CD14-positive monocyte (primary cell): ENCODE data around the gene KIAA1614. TPM values are rescaled to one million over a fixed set of nuclear protein-coding genes. Genes with fewer than 3 reads are reported as not detected.
A peak's percentile ranks its signal among the peaks of the same experiment; 100 is the strongest.

ENCODE experiments used
- DNase-seq, 3 donors: peaks; one replicate each; pipeline ENCODE4 v3.0.0-alpha.2; 2011 to 2022
- H2AFZ ChIP-seq: 2 replicates; pipeline ENCODE4 v1.6.0; 2012; ENCODE audit warnings: mild to moderate bottlenecking, low read depth, low read length, inconsistent platforms; ENCODE audit not compliant: insufficient read depth, poor library complexity, severe bottlenecking
- H3K27ac ChIP-seq, 2 donors: 1 replicate in 1 of 2; 2 replicates in 1 of 2; pipeline ENCODE4 v1.5.1; 2012 to 2013; ENCODE audit warnings: low read length in 2 of 2, control low read depth in 1 of 2, inconsistent platforms in 1 of 2, low read depth in 1 of 2, mild to moderate bottlenecking in 1 of 2
- H3K27me3 ChIP-seq, 2 donors: one replicate each; pipeline versions ENCODE4 v1.6.0 to v1.6.1; 2011 to 2013; ENCODE audit warnings: low read length in 2 of 2; ENCODE audit not compliant: control insufficient read depth in 2 of 2, insufficient read depth in 2 of 2
- H3K36me3 ChIP-seq, 2 donors: replicated peaks in 1 of 2; 1 replicate in 1 of 2; 2 replicates in 1 of 2; pipeline versions ENCODE4 v1.5.1 to v1.6.1; 2012 to 2013; ENCODE audit warnings: low read length in 2 of 2, control low read depth in 1 of 2, inconsistent platforms in 1 of 2, mild to moderate bottlenecking in 1 of 2; ENCODE audit not compliant: insufficient read depth in 2 of 2, control insufficient read depth in 1 of 2
- H3K4me1 ChIP-seq, 2 donors: 1 replicate in 1 of 2; 2 replicates in 1 of 2; pipeline versions ENCODE4 v1.5.1 to v1.6.1; 2012 to 2013; ENCODE audit warnings: low read length in 2 of 2, control low read depth in 1 of 2, inconsistent platforms in 1 of 2, mild to moderate bottlenecking in 1 of 2, moderate library complexity in 1 of 2; ENCODE audit not compliant: insufficient read depth in 2 of 2, control insufficient read depth in 1 of 2
- H3K4me2 ChIP-seq: replicated peaks from 2 replicates; pipeline ENCODE3; 2012; ENCODE audit warnings: low read length, moderate library complexity, mild to moderate bottlenecking; ENCODE audit not compliant: poor library complexity, severe bottlenecking; ENCODE audit errors: extremely low read depth
- H3K4me3 ChIP-seq, 3 experiments: fragments of 200-600 bp in 1 of 3; sonication (generic) in 1 of 3; replicated peaks in 1 of 3; 1 replicate in 2 of 3; 2 replicates in 1 of 3; pipeline ENCODE4 v1.5.1; 2011 to 2013; ENCODE audit warnings: low read length in 3 of 3, mild to moderate bottlenecking in 3 of 3, control low read depth in 2 of 3, low read depth in 2 of 3, inconsistent platforms in 1 of 3, moderate library complexity in 1 of 3
- H3K79me2 ChIP-seq: 2 replicates; pipeline ENCODE4 v1.6.0; 2012; ENCODE audit warnings: mild to moderate bottlenecking, control low read depth, inconsistent platforms, low read length, moderate library complexity; ENCODE audit not compliant: insufficient read depth
- H3K9ac ChIP-seq: 2 replicates; pipeline ENCODE4 v1.6.0; 2017; ENCODE audit warnings: low read length, mild to moderate bottlenecking; ENCODE audit not compliant: insufficient read depth, poor library complexity, severe bottlenecking
- H3K9me3 ChIP-seq, 2 donors: replicated peaks in 1 of 2; 1 replicate in 1 of 2; 2 replicates in 1 of 2; pipeline versions ENCODE4 v1.5.1 to v1.6.1; 2012 to 2013; ENCODE audit warnings: low read length in 2 of 2, control low read depth in 1 of 2; ENCODE audit not compliant: control insufficient read depth in 1 of 2, insufficient read depth in 1 of 2
- H4K20me1 ChIP-seq: 2 replicates; pipeline ENCODE4 v1.6.0; 2012; ENCODE audit warnings: mild to moderate bottlenecking, low read length, control low read depth, moderate library complexity; ENCODE audit not compliant: insufficient read depth
- H3K27ac Mint-ChIP-seq, 7 donors: one replicate each; pipeline ENCODE4 v1.8.0; 2020; ENCODE audit warnings: mild to moderate bottlenecking in 7 of 7, mixed read lengths in 7 of 7, moderate library complexity in 6 of 7, inconsistent platforms in 2 of 7
- H3K27me3 Mint-ChIP-seq, 3 donors: one replicate each; pipeline ENCODE4 v1.8.0; 2021 to 2022; ENCODE audit warnings: low read depth in 3 of 3, mild to moderate bottlenecking in 3 of 3, mixed read lengths in 3 of 3, moderate library complexity in 3 of 3, inconsistent platforms in 1 of 3
- H3K36me3 Mint-ChIP-seq, 2 donors: one replicate each; pipeline ENCODE4 v1.8.0; 2020; ENCODE audit warnings: mixed read lengths in 2 of 2, inconsistent platforms in 1 of 2, mild to moderate bottlenecking in 1 of 2
- H3K4me1 Mint-ChIP-seq: one replicate; pipeline ENCODE4 v1.8.0; 2020; ENCODE audit warnings: mild to moderate bottlenecking, mixed read lengths
- H3K4me3 Mint-ChIP-seq, 2 donors: one replicate each; pipeline ENCODE4 v1.8.0; 2020; ENCODE audit warnings: mild to moderate bottlenecking in 2 of 2, mixed read lengths in 2 of 2, moderate library complexity in 1 of 2
- H3K9me3 Mint-ChIP-seq, 7 donors: one replicate each; pipeline ENCODE4 v1.8.0; 2020 to 2022; ENCODE audit warnings: mixed read lengths in 7 of 7, mild to moderate bottlenecking in 6 of 7, moderate library complexity in 6 of 7, inconsistent platforms in 2 of 7
- WGBS: methylation state at CpG from one replicate; pipeline ENCODE4 v1.1.5; 2013; ENCODE audit warnings: missing lambda C conversion rate; ENCODE audit not compliant: insufficient coverage; 5-methylcytosine and 5-hydroxymethylcytosine counted together
- intact Hi-C, 2 donors: fragments of 100-400 bp; cut with micrococcal nuclease; formaldehyde crosslinking; loops; one replicate each; pipeline versions ENCODE4 v1.15.0 to v1.15.1; 2023
- polyA plus RNA-seq, 3 donors: library from polyadenylated mRNA; depleted of rRNA in 1 of 3; unstranded in 2 of 3; stranded (reverse) in 1 of 3; fragments of 300-500 nt in 2 of 3; fragments of >200 nt in 1 of 3; fragmentation: Illumina TruSeq in 2 of 3; gene quantifications; 1 replicate in 2 of 3; 2 replicates in 1 of 3; pipeline ENCODE4 v1.2.3, GENCODE V29; 2012 to 2021
- TF ChIP-seq, protein P1 (sequence below): fragments of 200-600 bp; IDR thresholded peaks from one replicate; pipeline ENCODE4 v1.8.0; 2022; ENCODE audit warnings: antibody characterized with exemption, mild to moderate bottlenecking

The KIAA1614 gene
- polyA plus RNA-seq, 3 donors, result 0.08 TPM; not detected in 2

GRCh38 chr1:180912211-180912800, 391 bp upstream of the KIAA1614 start:
- H3K36me3 ChIP-seq, result no peaks in the 10 kb centered on the region
- H3K9me3 ChIP-seq, result peaks cover 0 to 4% of the 10 kb centered on the region in 2 donors
- DNase-seq, result no peak
- Mint-ChIP-seq H3K4me1 (peaks cover 12% of the 10 kb centered on the region), H3K9me3 (peaks cover 0 to 4% (median 2%) of the 10 kb centered on the region in 7 donors), H3K27me3 (peaks cover 40 to 68% (median 41%) of the 10 kb centered on the region in 3 donors), H3K36me3 (peaks cover 0 to 3% of the 10 kb centered on the region in 2 donors), H3K27ac (no peak overlapping the region), H3K4me3 (peak overlapping the region; percentile 75 to 87)
- H3K27ac ChIP-seq, result no peak overlapping the region
- intact Hi-C loops, result no loop called here
- H3K4me3 ChIP-seq, result peak overlapping the region; percentile 25 to 76 (median 44)
- under 1% methylated on average over 71 of the region's 71 CpGs for WGBS
- TF ChIP-seq, protein P1, sequence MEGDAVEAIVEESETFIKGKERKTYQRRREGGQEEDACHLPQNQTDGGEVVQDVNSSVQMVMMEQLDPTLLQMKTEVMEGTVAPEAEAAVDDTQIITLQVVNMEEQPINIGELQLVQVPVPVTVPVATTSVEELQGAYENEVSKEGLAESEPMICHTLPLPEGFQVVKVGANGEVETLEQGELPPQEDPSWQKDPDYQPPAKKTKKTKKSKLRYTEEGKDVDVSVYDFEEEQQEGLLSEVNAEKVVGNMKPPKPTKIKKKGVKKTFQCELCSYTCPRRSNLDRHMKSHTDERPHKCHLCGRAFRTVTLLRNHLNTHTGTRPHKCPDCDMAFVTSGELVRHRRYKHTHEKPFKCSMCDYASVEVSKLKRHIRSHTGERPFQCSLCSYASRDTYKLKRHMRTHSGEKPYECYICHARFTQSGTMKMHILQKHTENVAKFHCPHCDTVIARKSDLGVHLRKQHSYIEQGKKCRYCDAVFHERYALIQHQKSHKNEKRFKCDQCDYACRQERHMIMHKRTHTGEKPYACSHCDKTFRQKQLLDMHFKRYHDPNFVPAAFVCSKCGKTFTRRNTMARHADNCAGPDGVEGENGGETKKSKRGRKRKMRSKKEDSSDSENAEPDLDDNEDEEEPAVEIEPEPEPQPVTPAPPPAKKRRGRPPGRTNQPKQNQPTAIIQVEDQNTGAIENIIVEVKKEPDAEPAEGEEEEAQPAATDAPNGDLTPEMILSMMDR, result no peak
- peaks cover 17 to 44% of the 10 kb centered on the region in 2 donors for H3K27me3 ChIP-seq
- peak overlapping the region; percentile 34 for H3K9ac ChIP-seq
- H3K79me2 ChIP-seq, result no peaks in the 10 kb centered on the region
- H2AFZ ChIP-seq, result peak overlapping the region; percentile 76
- H4K20me1 ChIP-seq, result no peaks in the 10 kb centered on the region
- H3K4me2 ChIP-seq, result peak overlapping the region; percentile 93
- H3K4me1 ChIP-seq, result peaks cover 8 to 22% of the 10 kb centered on the region in 2 donors

GRCh38 chr1:180915426-180915965, 2.8 kb downstream of the KIAA1614 start:
- TF ChIP-seq, protein P1, result no peak
- H3K4me1 Mint-ChIP-seq, result peaks cover 12% of the 10 kb centered on the region

More at GRCh38 chr1:180915426-180915965, 2.8 kb downstream of the KIAA1614 start:
- Mint-ChIP-seq H3K36me3 (peaks cover 0 to 3% of the 10 kb centered on the region in 2 donors), H3K4me3 (peak overlapping the region in 1 of 2 donors; percentile 59), H3K27me3 (peaks cover 35 to 66% (median 36%) of the 10 kb centered on the region in 3 donors), H3K9me3 (peaks cover 0 to 4% (median 3%) of the 10 kb centered on the region in 7 donors), H3K27ac (no peak overlapping the region)
- no peak overlapping the region for H3K4me3 ChIP-seq
- DNase-seq, result no peak
- no peaks in the 10 kb centered on the region for H4K20me1 ChIP-seq
- 83% methylated on average over 6 of the region's 11 CpGs for WGBS
- no peaks in the 10 kb centered on the region for H3K36me3 ChIP-seq
- no peak overlapping the region for H3K4me2 ChIP-seq
- H3K79me2 ChIP-seq, result no peaks in the 10 kb centered on the region
- H3K27ac ChIP-seq, result no peak overlapping the region
- no peak overlapping the region for H2AFZ ChIP-seq
- H3K4me1 ChIP-seq, result peaks cover 8 to 22% of the 10 kb centered on the region in 2 donors
- H3K9ac ChIP-seq, result no peak overlapping the region
- H3K27me3 ChIP-seq, result peaks cover 17 to 38% of the 10 kb centered on the region in 2 donors
- intact Hi-C loops, result no loop called here
- H3K9me3 ChIP-seq, result peaks cover 0 to 4% of the 10 kb centered on the region in 2 donors
